ENCODE results near the gene N4BP3. TPM values are rescaled to one million over a fixed set of nuclear protein-coding genes. Genes with fewer than 3 reads are reported as not detected.

Gene N4BP3
- total and polyA plus RNA-seq, 2 of the 4 experiments (the other 2 are of a cell fraction): 0.14 to 0.18 TPM

GRCh38 chr5:178152491-178153444 lies 39.4 kb downstream of the N4BP3 start (continued):
- TF ChIP-seq RAD21 (IDR thresholded peaks at IDR 0.05; ENCODE audit: low read length) (no peak), MAFK (IDR thresholded peaks at IDR 0.05; ENCODE audit: low read depth, low read length) (no peak)

Measured in IMR-90 (cell line).